Psoas muscle (tissue), 8 donors: ENCODE results near the gene CCL24. TPM values are rescaled to one million over a fixed set of nuclear protein-coding genes. Genes with fewer than 3 reads are reported as not detected.

ENCODE experiments used
- ATAC-seq, 4 donors: fragments of 200-7000 bp; cut with Tn5 transposase; one replicate each; pipeline ENCODE4 v1.9.1; 2020; ENCODE audit warnings: moderate library complexity in 3 of 4, mild to moderate bottlenecking in 2 of 4
- DNase-seq, 2 donors: peaks; one replicate each; pipeline ENCODE4 v3.0.0-alpha.2; 2020
- H3K27ac ChIP-seq: fragments of 200-600 bp; one replicate; pipeline ENCODE4 v1.8.0; 2022
- H3K27me3 ChIP-seq, 3 donors: fragments of 200-600 bp in 1 of 3; one replicate each; pipeline versions ENCODE4 v1.6.1 to v1.8.0; 2013 to 2022; ENCODE audit warnings: low read length in 2 of 3, mild to moderate bottlenecking in 2 of 3, moderate library complexity in 1 of 3; ENCODE audit not compliant: insufficient read depth in 3 of 3
- H3K36me3 ChIP-seq, 2 donors: fragments of 200-600 bp in 1 of 2; one replicate each; pipeline versions ENCODE4 v1.6.1 to v1.8.0; 2013 to 2022; ENCODE audit warnings: low read depth in 1 of 2, mild to moderate bottlenecking in 1 of 2, moderate library complexity in 1 of 2; ENCODE audit not compliant: insufficient read depth in 1 of 2
- H3K4me1 ChIP-seq: fragments of 200-600 bp; one replicate; pipeline ENCODE4 v1.8.0; 2022
- H3K4me3 ChIP-seq: fragments of 200-600 bp; one replicate; pipeline ENCODE4 v1.8.0; 2022; ENCODE audit warnings: mild to moderate bottlenecking
- H3K9me3 ChIP-seq: fragments of 200-600 bp; one replicate; pipeline ENCODE4 v1.8.0; 2022
- CTCF ChIP-seq: fragments of 200-600 bp; IDR thresholded peaks from one replicate; pipeline ENCODE4 v1.8.0; 2022; ENCODE audit warnings: antibody characterized with exemption
- WGBS, 3 donors: extraction: QIAGEN DNeasy Blood & Tissue Kit; methylation state at CpG; one replicate each; pipeline versions ENCODE4 v1.1.6 to v1.1.7; 2013; 5-methylcytosine and 5-hydroxymethylcytosine counted together
- intact Hi-C, 2 donors: fragments of 100-400 bp; cut with DNase I; formaldehyde crosslinking; loops; one replicate each; pipeline versions ENCODE4 v1.11.0 to v1.14.2; 2022
- polyA plus RNA-seq, 3 donors: library from polyadenylated mRNA; stranded (reverse); fragments of 200-250 nt; gene quantifications; one replicate each; pipeline ENCODE4 v1.2.3, GENCODE V29; 2013
- total RNA-seq, 4 donors: library from RNA; stranded (reverse); fragmentation: NEBNext Ultra II Directional in 2 of 4; extraction: Animal tissue kit (Norgen Biotek cat#: 25700) in 2 of 4; gene quantifications; one replicate each; pipeline versions ENCODE4 v1.2.1 to v1.2.4, GENCODE V29; 2021 to 2023
- donor health status: healthy with polysubstance abuse.
- donor health status: DM: no; HTN: no; CAD: no; lungs with moderate emphysema.
- donor health status: Bipolar disorder and iron deficiency.
- donor health status: healthy.
- donor health status: DM: yes; HTN: yes; CAD: no.
- donor health status: DM: no; HTN: no; CAD: no.
- donor health status: DM: no; HTN: no; CAD: no.
- donor health status: DM: yes; HTN: yes; CAD: no.

CCL24 gene
- total and polyA plus RNA-seq, 7 donors: not detected

- Histone ChIP-seq H3K9me3 (peaks cover 14% of the 10 kb centered on the region), H3K36me3 (no peaks in the 10 kb centered on the region), H3K27ac (no peak overlapping the region), H3K27me3 (peaks cover 0 to 5% (median 0%) of the 10 kb centered on the region in 3 donors), H3K4me1 (no peaks in the 10 kb centered on the region), H3K4me3 (no peak overlapping the region)
- intact Hi-C loops: no loop called here
- DNase-seq (no peak), ATAC-seq (no peak)
- WGBS, 3 donors: 31 to 49% (median 35%) methylated on average over 6 of the region's 6 CpGs
- TF ChIP-seq CTCF: no peak
Observed at GRCh38 chr7:75809396-75809795, 4.2 kb downstream of the CCL24 start.

GRCh38 chr7:75808106-75808505 lies 5.5 kb downstream of the CCL24 start:
- intact Hi-C loops: no loop called here
- Histone ChIP-seq H3K9me3 (peaks cover 14% of the 10 kb centered on the region), H3K4me3 (no peak overlapping the region), H3K36me3 (no peaks in the 10 kb centered on the region), H3K4me1 (no peaks in the 10 kb centered on the region), H3K27ac (no peak overlapping the region), H3K27me3 (peaks cover 0 to 5% (median 2%) of the 10 kb centered on the region in 3 donors)
- 35 to 40% (median 40%) methylated on average over 6 of the region's 6 CpGs for WGBS, 3 donors
- ATAC-seq (no peak), DNase-seq (no peak)
- TF ChIP-seq CTCF: no peak

GRCh38 chr7:75807452-75807851 lies 6.2 kb downstream of the CCL24 start:
- Histone ChIP-seq H3K9me3 (peaks cover 14% of the 10 kb centered on the region), H3K4me3 (no peak overlapping the region), H3K4me1 (no peaks in the 10 kb centered on the region), H3K27ac (no peak overlapping the region), H3K36me3 (no peaks in the 10 kb centered on the region), H3K27me3 (peaks cover 0 to 5% (median 2%) of the 10 kb centered on the region in 3 donors)
- 89 to 93% (median 90%) methylated on average over 9 of the region's 9 CpGs for WGBS, 3 donors
- DNase-seq (no peak), ATAC-seq (no peak)
- no peak for TF ChIP-seq CTCF
- intact Hi-C loops: no loop called here

GRCh38 chr7:75806560-75807307 lies 6.9 kb downstream of the CCL24 start:
- Histone ChIP-seq H3K27me3 (peaks cover 0 to 5% (median 2%) of the 10 kb centered on the region in 3 donors), H3K36me3 (no peaks in the 10 kb centered on the region), H3K4me3 (no peak overlapping the region), H3K9me3 (peaks cover 14% of the 10 kb centered on the region), H3K4me1 (no peaks in the 10 kb centered on the region), H3K27ac (no peak overlapping the region)
- DNase-seq: no peak
- intact Hi-C loops: no loop called here
- WGBS, 3 donors: 92 to 94% (median 93%) methylated on average over 4 of the region's 4 CpGs
- no peak for ATAC-seq
- TF ChIP-seq CTCF: no peak

- WGBS, 3 donors: 68 to 93% (median 71%) methylated on average over 5 of the region's 5 CpGs
- intact Hi-C loops: no loop called here
- Histone ChIP-seq H3K27ac (no peak overlapping the region), H3K4me3 (no peak overlapping the region), H3K27me3 (peaks cover 0 to 5% (median 2%) of the 10 kb centered on the region in 3 donors), H3K9me3 (peaks cover 14% of the 10 kb centered on the region), H3K36me3 (no peaks in the 10 kb centered on the region), H3K4me1 (no peaks in the 10 kb centered on the region)
- no peak for ATAC-seq
- no peak for DNase-seq
- no peak for TF ChIP-seq CTCF
Observed at GRCh38 chr7:75804705-75805104, 8.9 kb downstream of the CCL24 start.
